Muscle of leg (tissue), 11 donors: ENCODE measurements around the gene LRIG1. TPM values are rescaled to one million over a fixed set of nuclear protein-coding genes. Genes with fewer than 3 reads are reported as not detected.

Source experiments
- DNase-seq: peaks from one replicate; pipeline ENCODE4 v3.0.0; 2013
- H3K27ac ChIP-seq: one replicate; pipeline ENCODE4 v1.5.1; 2013; ENCODE audit warnings: mild to moderate bottlenecking, low read length, control low read depth
- H3K27me3 ChIP-seq: one replicate; pipeline ENCODE4 v1.6.1; 2013; ENCODE audit warnings: low read length; ENCODE audit not compliant: control insufficient read depth, insufficient read depth
- H3K36me3 ChIP-seq: one replicate; pipeline ENCODE4 v1.6.1; 2013; ENCODE audit warnings: low read length; ENCODE audit not compliant: control insufficient read depth, insufficient read depth
- H3K4me1 ChIP-seq: one replicate; pipeline ENCODE4 v1.6.1; 2013; ENCODE audit warnings: low read length; ENCODE audit not compliant: control insufficient read depth, insufficient read depth
- H3K4me3 ChIP-seq: one replicate; pipeline ENCODE4 v1.5.1; 2013; ENCODE audit warnings: low read length, control low read depth
- H3K9me3 ChIP-seq: replicated peaks from 2 replicates; pipeline ENCODE4 v1.6.1; 2013; ENCODE audit warnings: low read depth, low read length; ENCODE audit not compliant: control insufficient read depth
- WGBS: methylation state at CpG from one replicate; pipeline ENCODE4 v1.1.5; 2013; ENCODE audit warnings: missing lambda C conversion rate; ENCODE audit not compliant: insufficient coverage; 5-methylcytosine and 5-hydroxymethylcytosine counted together
- polyA plus RNA-seq, 8 donors: library from polyadenylated mRNA; unstranded; fragments of 120-200 nt; gene quantifications; one replicate each; pipeline versions ENCODE4 v1.2.1 to v1.2.3, GENCODE V29; 2013; ENCODE audit warnings: inconsistent platforms in 1 of 8, low replicate concordance in 1 of 8; ENCODE audit not compliant: insufficient read length in 8 of 8, insufficient read depth in 1 of 8
- total RNA-seq: library from RNA; stranded (reverse); fragments of 120-200 nt; gene quantifications from one replicate; pipeline ENCODE4 v1.2.4, GENCODE V29; 2013

LRIG1 gene
- total and polyA plus RNA-seq, 9 donors, result 79.6 to 127 (median 103) TPM

GRCh38 chr3:66344848-66345578 lies 155.8 kb downstream of the LRIG1 start:
- 68% methylated on average over 5 of the region's 8 CpGs for WGBS
- peaks cover 2% of the 10 kb centered on the region for H3K4me1 ChIP-seq
- H3K4me3 ChIP-seq, result no peak overlapping the region
- H3K9me3 ChIP-seq, result peaks cover 2% of the 10 kb centered on the region
- H3K36me3 ChIP-seq, result peaks cover 3% of the 10 kb centered on the region
- DNase-seq, result no peak
- no peak overlapping the region for H3K27ac ChIP-seq
- no peaks in the 10 kb centered on the region for H3K27me3 ChIP-seq

- no peak overlapping the region for H3K4me3 ChIP-seq
- peaks cover 3% of the 10 kb centered on the region for H3K36me3 ChIP-seq
- DNase-seq, result no peak
- WGBS, result 80% methylated on average over 5 of the region's 9 CpGs
- no peak overlapping the region for H3K27ac ChIP-seq
- H3K9me3 ChIP-seq, result peaks cover 2% of the 10 kb centered on the region
- no peaks in the 10 kb centered on the region for H3K27me3 ChIP-seq
- peaks cover 2% of the 10 kb centered on the region for H3K4me1 ChIP-seq
Measured at GRCh38 chr3:66344391-66344811, 156.4 kb downstream of the LRIG1 start.

- H3K4me3 ChIP-seq, result no peak overlapping the region
- DNase-seq, result peak; percentile 86
- H3K27ac ChIP-seq, result peak overlapping the region; percentile 13
- H3K9me3 ChIP-seq, result peaks cover 2% of the 10 kb centered on the region
- peaks cover 2% of the 10 kb centered on the region for H3K4me1 ChIP-seq
- no peaks in the 10 kb centered on the region for H3K27me3 ChIP-seq
- peaks cover 3% of the 10 kb centered on the region for H3K36me3 ChIP-seq
- 0% methylated on average over 3 of the region's 8 CpGs for WGBS
Measured at GRCh38 chr3:66342717-66343356, 158.0 kb downstream of the LRIG1 start.

- peak; percentile 55 for DNase-seq
- WGBS, result no CpG with 5 or more reads among the region's 3 CpGs
- no peaks in the 10 kb centered on the region for H3K36me3 ChIP-seq
Measured at GRCh38 chr3:66338927-66339326, 161.9 kb downstream of the LRIG1 start.

GRCh38 chr3:66336333-66336766 lies 164.5 kb downstream of the LRIG1 start:
- Histone ChIP-seq H3K27me3 (no peaks in the 10 kb centered on the region), H3K36me3 (no peaks in the 10 kb centered on the region), H3K4me3 (no peak overlapping the region), H3K9me3 (peaks cover 2% of the 10 kb centered on the region), H3K27ac (peak overlapping the region; percentile 45), H3K4me1 (no peaks in the 10 kb centered on the region)
- 67% methylated on average over 1 of the region's 4 CpGs for WGBS
- DNase-seq, result peak; percentile 67

More at GRCh38 chr3:66338927-66339326, 161.9 kb downstream of the LRIG1 start:
- no peak overlapping the region for H3K4me3 ChIP-seq
- H3K9me3 ChIP-seq, result peaks cover 2% of the 10 kb centered on the region
- H3K27ac ChIP-seq, result no peak overlapping the region
- H3K4me1 ChIP-seq, result no peaks in the 10 kb centered on the region
- H3K27me3 ChIP-seq, result no peaks in the 10 kb centered on the region

GRCh38 chr3:66335671-66336070 lies 165.2 kb downstream of the LRIG1 start:
- Histone ChIP-seq H3K27ac (no peak overlapping the region), H3K4me1 (no peaks in the 10 kb centered on the region), H3K36me3 (no peaks in the 10 kb centered on the region), H3K4me3 (no peak overlapping the region), H3K27me3 (no peaks in the 10 kb centered on the region), H3K9me3 (no peaks in the 10 kb centered on the region)
- WGBS, result no CpG with 5 or more reads among the region's 2 CpGs
- DNase-seq, result no peak
